H9 (cell line): ENCODE data around the gene CROCC2. TPM values are rescaled to one million over a fixed set of nuclear protein-coding genes. Genes with fewer than 3 reads are reported as not detected.
A peak's percentile ranks its signal among the peaks of the same experiment; 100 is the strongest.

Experiments
- DNase-seq: peaks from one replicate; pipeline ENCODE4 v3.0.0-alpha.2; 2017
- H2AFZ ChIP-seq: one replicate; pipeline ENCODE4 v1.6.1; 2013; ENCODE audit warnings: mild to moderate bottlenecking, low read length, control low read depth, moderate library complexity
- H2AK5ac ChIP-seq: 2 replicates; pipeline ENCODE4 v1.6.1; 2013; ENCODE audit warnings: low read length, control low read depth, mixed read lengths; ENCODE audit not compliant: insufficient read length
- H2BK120ac ChIP-seq: one replicate; pipeline ENCODE4 v1.6.1; 2013; ENCODE audit warnings: low read depth, mild to moderate bottlenecking, low read length, control low read depth, inconsistent platforms; ENCODE audit not compliant: poor library complexity, severe bottlenecking
- H2BK12ac ChIP-seq: 2 replicates; pipeline ENCODE4 v1.6.1; 2013; ENCODE audit warnings: low read length, control low read depth, mixed read lengths, low read depth; ENCODE audit not compliant: insufficient read length
- H2BK15ac ChIP-seq: 2 replicates; pipeline ENCODE4 v1.6.1; 2013; ENCODE audit warnings: low read depth, low read length, control low read depth
- H2BK20ac ChIP-seq: one replicate; pipeline ENCODE4 v1.6.1; 2013; ENCODE audit warnings: low read depth, mild to moderate bottlenecking, low read length, control low read depth, inconsistent platforms; ENCODE audit not compliant: poor library complexity, severe bottlenecking
- H2BK5ac ChIP-seq: 2 replicates; pipeline ENCODE4 v1.6.1; 2013; ENCODE audit warnings: low read length, control low read depth, mixed read lengths; ENCODE audit not compliant: insufficient read length
- H3K14ac ChIP-seq: 2 replicates; pipeline ENCODE4 v1.6.1; 2013; ENCODE audit warnings: low read length, control low read depth; ENCODE audit not compliant: insufficient read depth
- H3K18ac ChIP-seq: 2 replicates; pipeline ENCODE4 v1.6.1; 2013; ENCODE audit warnings: low read depth, mild to moderate bottlenecking, mixed read lengths, low read length, control low read depth; ENCODE audit not compliant: insufficient read length
- H3K23ac ChIP-seq: 2 replicates; pipeline ENCODE4 v1.6.1; 2013; ENCODE audit warnings: low read length, control low read depth, mixed read lengths, low read depth; ENCODE audit not compliant: insufficient read length
- H3K23me2 ChIP-seq: 2 replicates; pipeline ENCODE4 v1.6.1; 2013; ENCODE audit warnings: low read depth, mild to moderate bottlenecking, mixed read lengths, low read length, control low read depth; ENCODE audit not compliant: insufficient read length, poor library complexity, severe bottlenecking
- H3K27ac ChIP-seq: 2 replicates; pipeline ENCODE4 v1.5.1; 2013; ENCODE audit warnings: low read length, control low read depth, mixed read lengths, low read depth; ENCODE audit not compliant: insufficient read length
- H3K27me3 ChIP-seq: 2 replicates; pipeline ENCODE4 v1.6.1; 2013; ENCODE audit warnings: low read length, control low read depth, inconsistent platforms; ENCODE audit not compliant: insufficient read depth
- H3K4ac ChIP-seq: 2 replicates; pipeline ENCODE4 v1.6.1; 2013; ENCODE audit warnings: low read depth, mild to moderate bottlenecking, control low read depth, inconsistent platforms, low read length, moderate library complexity
- H3K4me1 ChIP-seq: 2 replicates; pipeline ENCODE4 v1.6.1; 2013; ENCODE audit warnings: low read length, control low read depth, inconsistent platforms; ENCODE audit not compliant: insufficient read depth
- H3K4me2 ChIP-seq: 2 replicates; pipeline ENCODE4 v1.6.1; 2013; ENCODE audit warnings: low read length, control low read depth, mixed read lengths; ENCODE audit not compliant: insufficient read length, insufficient read depth
- H3K56ac ChIP-seq: 2 replicates; pipeline ENCODE4 v1.6.1; 2013; ENCODE audit warnings: low read depth, mild to moderate bottlenecking, mixed read lengths, low read length, control low read depth; ENCODE audit not compliant: insufficient read length
- H3K79me1 ChIP-seq: 2 replicates; pipeline ENCODE4 v1.6.1; 2013; ENCODE audit warnings: low read depth, mild to moderate bottlenecking, moderate library complexity, low read length, control low read depth, inconsistent platforms; ENCODE audit not compliant: insufficient read depth, poor library complexity, severe bottlenecking
- H3K79me2 ChIP-seq: 2 replicates; pipeline ENCODE4 v1.6.1; 2013; ENCODE audit warnings: low read length, control low read depth, inconsistent platforms; ENCODE audit not compliant: insufficient read depth
- H3K9ac ChIP-seq: 2 replicates; pipeline ENCODE4 v1.6.1; 2013; ENCODE audit warnings: low read length, control low read depth, mixed read lengths; ENCODE audit not compliant: insufficient read length; ENCODE audit errors: extremely low read depth
- H3K9me3 ChIP-seq: one replicate; pipeline ENCODE4 v1.6.1; 2013; ENCODE audit warnings: low read depth, low read length, inconsistent platforms; ENCODE audit not compliant: control insufficient read depth
- H3T11ph ChIP-seq: one replicate; pipeline ENCODE4 v1.6.1; 2013; ENCODE audit warnings: mild to moderate bottlenecking, low read length, control low read depth, inconsistent platforms
- H4K20me1 ChIP-seq: one replicate; pipeline ENCODE4 v1.6.1; 2013; ENCODE audit not compliant: control insufficient read depth, insufficient read length, insufficient read depth
- H4K5ac ChIP-seq: 2 replicates; pipeline ENCODE4 v1.6.1; 2013; ENCODE audit warnings: low read depth, mild to moderate bottlenecking, mixed read lengths, low read length, control low read depth; ENCODE audit not compliant: insufficient read length
- H4K8ac ChIP-seq: replicated peaks from 2 replicates; pipeline ENCODE4 v1.6.1; 2013; ENCODE audit warnings: low read length, control low read depth, mixed read lengths, low read depth; ENCODE audit not compliant: insufficient read length
- H4K91ac ChIP-seq: 2 replicates; pipeline ENCODE4 v1.6.1; 2013; ENCODE audit warnings: low read depth, mild to moderate bottlenecking, moderate library complexity, mixed read lengths, low read length, control low read depth; ENCODE audit not compliant: insufficient read length
- H3K27ac Mint-ChIP-seq, 3 experiments: 2 replicates in 2 of 3; 3 replicates in 1 of 3; pipeline ENCODE4 v1.8.0; 2020 to 2021; ENCODE audit warnings: mixed read lengths in 3 of 3, mild to moderate bottlenecking in 1 of 3, moderate library complexity in 1 of 3
- H3K27me3 Mint-ChIP-seq: 2 replicates; pipeline ENCODE4 v1.8.0; 2021; ENCODE audit warnings: low read depth, mild to moderate bottlenecking, moderate library complexity, mixed read lengths
- H3K36me3 Mint-ChIP-seq, 3 experiments: 2 replicates in 2 of 3; 3 replicates in 1 of 3; pipeline ENCODE4 v1.8.0; 2020 to 2021; ENCODE audit warnings: low read depth in 3 of 3, mixed read lengths in 3 of 3; ENCODE audit not compliant: insufficient read depth in 1 of 3
- H3K4me1 Mint-ChIP-seq, 2 experiments: 2 replicates each; pipeline ENCODE4 v1.8.0; 2020; ENCODE audit warnings: mixed read lengths in 2 of 2
- H3K4me3 Mint-ChIP-seq, 2 experiments: 2 replicates in 1 of 2; 3 replicates in 1 of 2; pipeline ENCODE4 v1.8.0; 2020 to 2021; ENCODE audit warnings: mild to moderate bottlenecking in 2 of 2, mixed read lengths in 2 of 2, moderate library complexity in 1 of 2
- H3K9me3 Mint-ChIP-seq, 2 experiments: 2 replicates in 1 of 2; 3 replicates in 1 of 2; pipeline ENCODE4 v1.8.0; 2020; ENCODE audit warnings: mild to moderate bottlenecking in 2 of 2, mixed read lengths in 2 of 2, moderate library complexity in 1 of 2
- CTCF ChIP-seq: fragments of 200-600 bp; sonication (generic); conservative IDR thresholded peaks from 3 replicates; pipeline ENCODE4 v1.8.0; 2021; ENCODE audit warnings: antibody characterized with exemption, mild to moderate bottlenecking
- WGBS: extraction: QIAGEN DNeasy Blood & Tissue Kit; methylation state at CpG from one replicate; pipeline ENCODE4 v1.1.7; 2013; ENCODE audit warnings: missing lambda C conversion rate, low lambda C conversion rate, mixed read lengths; ENCODE audit not compliant: insufficient read length; ENCODE audit errors: extremely low coverage; 5-methylcytosine and 5-hydroxymethylcytosine counted together
- total RNA-seq: library from RNA; stranded (reverse); gene quantifications from 2 replicates; pipeline ENCODE4 v1.2.1, GENCODE V29; 2021

The CROCC2 gene
- total RNA-seq, 1 experiment from 2014 or later = not detected

GRCh38 chr2:240916571-240917008, 10.5 kb downstream of the CROCC2 start:
- no peaks in the 10 kb centered on the region for H3K27me3 ChIP-seq
- H3K79me2 ChIP-seq = no peaks in the 10 kb centered on the region
- Mint-ChIP-seq H3K9me3 (no peaks in the 10 kb centered on the region), H3K4me1 (peaks cover 2 to 6% of the 10 kb centered on the region in 2 experiments; a peak in 2 of 4 replicates), H3K4me3 (peak overlapping the region; percentile 40 to 64; a peak in 3 of 5 replicates), H3K27me3 (peaks cover 17% of the 10 kb centered on the region), H3K27ac (no peak overlapping the region), H3K36me3 (no peaks in the 10 kb centered on the region)
- H2BK120ac ChIP-seq = no peak overlapping the region
- H3K4me2 ChIP-seq = peak overlapping the region; percentile 41
- no peak overlapping the region for H3K18ac ChIP-seq
- H2AFZ ChIP-seq = no peak overlapping the region
- H3K79me1 ChIP-seq = no peaks in the 10 kb centered on the region
- no peaks in the 10 kb centered on the region for H3K9me3 ChIP-seq
- no CpG with 5 or more reads among the region's 24 CpGs for WGBS
- no peak overlapping the region for H3K9ac ChIP-seq
- no peak overlapping the region for H3T11ph ChIP-seq
- no peak overlapping the region for H4K8ac ChIP-seq
- H2AK5ac ChIP-seq = no peak overlapping the region
- DNase-seq = peak; percentile 65
- no peak overlapping the region for H3K56ac ChIP-seq
- no peak overlapping the region for H2BK12ac ChIP-seq
- H2BK15ac ChIP-seq = no peak overlapping the region
- no peak overlapping the region for H4K5ac ChIP-seq
- H4K91ac ChIP-seq = no peak overlapping the region
- no peaks in the 10 kb centered on the region for H3K4me1 ChIP-seq
- no peak for TF ChIP-seq CTCF
- no peak overlapping the region for H3K4ac ChIP-seq
- no peak overlapping the region for H2BK20ac ChIP-seq
- no peaks in the 10 kb centered on the region for H4K20me1 ChIP-seq
- H3K14ac ChIP-seq = no peak overlapping the region
- no peaks in the 10 kb centered on the region for H3K23me2 ChIP-seq
- H3K27ac ChIP-seq = no peak overlapping the region
- no peak overlapping the region for H3K23ac ChIP-seq
- no peak overlapping the region for H2BK5ac ChIP-seq
